ENCODE data around the gene YWHAB.
"Not testable (repeated sequence)": the region's sequence is repeated elsewhere in the genome, so short reads cannot be mapped to it uniquely, and the experiment has no call there.

Gene YWHAB

GRCh38 chr20:44869471-44869870, 16.0 kb upstream of the YWHAB start:
- no peak for DNase-seq

- DNase-seq = not testable (repeated sequence)
Measured at GRCh38 chr20:44882360-44882759, 3.1 kb upstream of the YWHAB start.

GRCh38 chr20:44883214-44883902, 2.1 kb upstream of the YWHAB start:
- no peak for DNase-seq

GRCh38 chr20:44884907-44885391, 556 bp upstream of the YWHAB start:
- DNase-seq = no peak

GRCh38 chr20:44886266-44886651, 754 bp downstream of the YWHAB start:
- DNase-seq = no peak

GRCh38 chr20:44886828-44887227, 1.3 kb downstream of the YWHAB start:
- DNase-seq = no peak

GRCh38 chr20:44887466-44887865, 2.0 kb downstream of the YWHAB start:
- no peak for DNase-seq

- peak; percentile 17 for DNase-seq
Measured at GRCh38 chr20:44888226-44889103, 3.0 kb downstream of the YWHAB start.

- DNase-seq = no peak
Measured at GRCh38 chr20:44891826-44892225, 6.3 kb downstream of the YWHAB start.

- DNase-seq = no peak
Measured at GRCh38 chr20:44894959-44895358, 9.5 kb downstream of the YWHAB start.

GRCh38 chr20:44896583-44896982, 11.1 kb downstream of the YWHAB start:
- no peak for DNase-seq

GRCh38 chr20:44897133-44897532, 11.6 kb downstream of the YWHAB start:
- DNase-seq = no peak

- no peak for DNase-seq
Measured at GRCh38 chr20:44900231-44900854, 14.8 kb downstream of the YWHAB start.

GRCh38 chr20:44901974-44902373, 16.5 kb downstream of the YWHAB start:
- DNase-seq = no peak

GRCh38 chr20:44904377-44904776, 18.9 kb downstream of the YWHAB start:
- no peak for DNase-seq

GRCh38 chr20:44908987-44909871, 23.7 kb downstream of the YWHAB start:
- no peak for DNase-seq

GRCh38 chr20:44909872-44910689, 24.6 kb downstream of the YWHAB start, which contains the start of gene PABPC1L:
Gene PABPC1L (plus strand): TSS chr20:44910060. CDS start chr20:44910144, 84 bp downstream.
- peak; percentile 68 for DNase-seq

- no peak for DNase-seq
Measured at GRCh38 chr20:44910690-44911262, 25.3 kb downstream of the YWHAB start.

GRCh38 chr20:44911264-44911921, 25.9 kb downstream of the YWHAB start:
- peak; percentile 19 for DNase-seq

GRCh38 chr20:44912189-44912588, 26.7 kb downstream of the YWHAB start:
- no peak for DNase-seq

Measured in central memory CD4-positive, alpha-beta T cell (primary cell).